HepG2 (cell line): ENCODE measurements around the gene ACTN3. TPM values are rescaled to one million over a fixed set of nuclear protein-coding genes. Genes with fewer than 3 reads are reported as not detected.

ENCODE experiments used
- ARNT ChIP-seq: fragments of 450-650 bp; IDR thresholded peaks from 2 replicates; pipeline ENCODE4 v1.6.1; 2017
- CC2D1A ChIP-seq: sonication (generic); formaldehyde crosslinking; IDR thresholded peaks from 2 replicates; pipeline ENCODE4 v1.8.1; 2023; ENCODE audit warnings: mild to moderate bottlenecking, missing genetic modification reagents
- GABPA ChIP-seq, 2 experiments: IDR thresholded peaks; 2 replicates each; pipeline ENCODE4 v1.6.1; 2011 to 2016; ENCODE audit warnings: low read depth in 2 of 2, low read length in 1 of 2, missing biosample characterization in 1 of 2, missing genetic modification characterization in 1 of 2
- GLMP ChIP-seq: sonication (generic); formaldehyde crosslinking; IDR thresholded peaks from 2 replicates; pipeline ENCODE4 v1.9.0; 2021; ENCODE audit warnings: missing genetic modification reagents, mild to moderate bottlenecking, borderline replicate concordance
- MBD4 ChIP-seq: IDR thresholded peaks from 2 replicates; pipeline ENCODE4 v1.6.1; 2012; ENCODE audit warnings: low read length, inconsistent platforms, borderline replicate concordance
- MBNL3 ChIP-seq: fragments of 250-450 bp; sonication (Bioruptor Pico); conservative IDR thresholded peaks from 2 replicates; pipeline ENCODE4 v1.8.0; 2022; ENCODE audit warnings: mild to moderate bottlenecking, inconsistent platforms
- NFIC ChIP-seq: IDR thresholded peaks from 2 replicates; pipeline ENCODE4 v1.6.1; 2012; ENCODE audit warnings: mild to moderate bottlenecking, low read length, inconsistent platforms
- PBX2 ChIP-seq: IDR thresholded peaks from 2 replicates; pipeline ENCODE4 v1.6.1; 2016; ENCODE audit warnings: control low read depth
- SAFB2 ChIP-seq: sonication (generic); formaldehyde crosslinking; IDR thresholded peaks from 2 replicates; pipeline ENCODE4 v1.5.1; 2020; ENCODE audit warnings: missing genetic modification reagents, low read depth, mild to moderate bottlenecking, borderline replicate concordance
- SP1 ChIP-seq, 2 experiments: fragments of 450-650 bp in 1 of 2; sonication (generic) in 1 of 2; formaldehyde crosslinking in 1 of 2; IDR thresholded peaks; 2 replicates each; pipeline versions ENCODE4 v1.4.0 to v1.6.1; 2016 to 2020; ENCODE audit warnings: missing genetic modification reagents in 1 of 2
- TBL1XR1 ChIP-seq: fragments of 150-350 bp; IDR thresholded peaks from 2 replicates; pipeline ENCODE4 v1.6.1; 2014; ENCODE audit warnings: borderline replicate concordance, low read length; ENCODE audit not compliant: partially characterized antibody
- ZFYVE20 ChIP-seq: sonication (generic); formaldehyde crosslinking; IDR thresholded peaks from 2 replicates; pipeline ENCODE4 v1.8.0; 2023; ENCODE audit warnings: low read depth, mild to moderate bottlenecking, moderate library complexity, missing genetic modification reagents, borderline replicate concordance
- ZNF160 ChIP-seq: sonication (generic); formaldehyde crosslinking; IDR thresholded peaks from 2 replicates; pipeline ENCODE4 v1.8.0; 2022; ENCODE audit warnings: mild to moderate bottlenecking, inconsistent platforms, missing genetic modification reagents
- ZNF180 ChIP-seq: sonication (generic); formaldehyde crosslinking; IDR thresholded peaks from 2 replicates; pipeline ENCODE4 v1.4.0; 2020; ENCODE audit warnings: low read depth, missing genetic modification reagents, borderline replicate concordance
- ZNF460 ChIP-seq: sonication (generic); formaldehyde crosslinking; IDR thresholded peaks from 2 replicates; pipeline ENCODE4 v1.5.1; 2020; ENCODE audit warnings: missing genetic modification reagents, mild to moderate bottlenecking, borderline replicate concordance
- ZNF547 ChIP-seq: sonication (generic); formaldehyde crosslinking; IDR thresholded peaks from 2 replicates; pipeline ENCODE4 v1.5.1; 2020; ENCODE audit warnings: mild to moderate bottlenecking, missing genetic modification reagents
- ZNF768 ChIP-seq: sonication (generic); formaldehyde crosslinking; IDR thresholded peaks from 2 replicates; pipeline ENCODE4 v1.4.0; 2020; ENCODE audit warnings: missing genetic modification reagents
- ZNF839 ChIP-seq: sonication (generic); formaldehyde crosslinking; IDR thresholded peaks from 2 replicates; pipeline ENCODE4 v1.4.0; 2020; ENCODE audit warnings: missing genetic modification reagents, mild to moderate bottlenecking, borderline replicate concordance
- polyA plus RNA-seq, 8 experiments: library from polyadenylated mRNA; depleted of rRNA in 3 of 8; stranded (reverse) in 7 of 8; unstranded in 1 of 8; fragments of >200 nt; fragmentation: Illumina TruSeq in 4 of 8; extraction: Trizol in 4 of 8; gene quantifications; 2 replicates each; pipeline versions ENCODE4 v1.2.1 to v1.2.3, GENCODE V29; 2011 to 2016; ENCODE audit warnings: low read depth in 4 of 8, missing spikeins in 1 of 8, mixed read lengths in 1 of 8; ENCODE audit not compliant: insufficient read depth in 1 of 8
- total RNA-seq, 5 experiments: library from RNA; depleted of rRNA; stranded (reverse); fragments of >200 nt; fragmentation: Illumina TruSeq; extraction: Trizol; gene quantifications; 2 replicates each; pipeline ENCODE4 v1.2.3, GENCODE V29; 2016; ENCODE audit warnings: low read depth in 1 of 5
- TF ChIP-seq, protein P1 (sequence below): sonication (generic); IDR thresholded peaks from 2 replicates; pipeline ENCODE4 v1.6.1; 2016; ENCODE audit warnings: low read depth, borderline replicate concordance
- TF ChIP-seq, protein P2 (sequence below): sonication (generic); formaldehyde crosslinking; conservative IDR thresholded peaks from 2 replicates; pipeline ENCODE4 v1.8.0; 2022; ENCODE audit warnings: missing genetic modification reagents
- TF ChIP-seq, protein P3 (sequence below): sonication (generic); formaldehyde crosslinking; IDR thresholded peaks from 2 replicates; pipeline ENCODE4 v1.5.0; 2020; ENCODE audit warnings: missing genetic modification reagents
- TF ChIP-seq, protein P4 (sequence below): sonication (generic); formaldehyde crosslinking; IDR thresholded peaks from 2 replicates; pipeline ENCODE4 v1.5.0; 2020; ENCODE audit warnings: missing genetic modification reagents

The ACTN3 gene
- total and polyA plus RNA-seq, 2 of the 13 experiments (the other 11 are each of a cell fraction or from before 2014, with no cell fraction given): 0.04 to 0.09 TPM

DNA sequence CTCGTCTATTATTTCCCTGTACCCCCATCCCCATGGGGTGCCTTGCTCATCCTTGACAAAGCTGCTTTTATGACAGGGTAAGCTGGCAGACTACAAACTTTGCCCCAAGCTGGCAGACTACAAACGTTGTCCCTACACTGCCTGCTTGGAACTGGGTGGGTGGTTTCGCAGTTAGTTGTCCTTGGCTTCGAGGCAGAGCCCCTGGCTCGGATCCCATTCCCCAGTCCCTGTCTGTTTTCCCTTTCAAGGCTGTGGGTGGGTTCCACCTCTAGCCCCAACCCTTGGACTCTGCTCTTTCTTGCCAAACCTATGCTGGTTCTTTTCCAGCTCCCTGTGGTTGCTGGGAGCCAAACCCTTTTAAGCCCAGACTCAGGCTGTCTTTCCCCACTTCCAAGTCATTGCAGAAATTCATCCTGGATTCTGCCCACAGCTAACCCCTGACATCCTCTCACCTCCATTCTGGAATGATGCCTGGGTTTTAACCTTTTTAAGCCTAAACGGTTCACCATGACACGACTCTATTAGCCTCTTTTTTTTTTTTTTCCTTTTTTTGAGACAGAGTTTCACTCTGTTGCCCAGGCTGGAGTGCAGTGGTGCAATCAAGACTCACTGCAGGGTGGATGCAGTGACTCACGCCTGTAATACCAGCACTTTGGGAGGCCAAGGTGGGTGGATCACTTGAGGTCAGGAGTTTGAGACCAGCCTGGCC, 60.6 kb downstream of the ACTN3 start (continued):
- no peak for TF ChIP-seq ZNF160
- TF ChIP-seq PBX2: no peak
- no peak for TF ChIP-seq ZNF180 (CRISPR knock-in tag)
- no peak for TF ChIP-seq ZNF768
- TF ChIP-seq ZNF460: no peak
- TF ChIP-seq SAFB2: no peak
- TF ChIP-seq MBNL3: no peak
- TF ChIP-seq TBL1XR1: no peak
- TF ChIP-seq CC2D1A (CRISPR knock-in tag): no peak
- no peak for TF ChIP-seq GLMP (CRISPR knock-in tag)
- no peak for TF ChIP-seq MBD4
- TF ChIP-seq, protein P1, sequence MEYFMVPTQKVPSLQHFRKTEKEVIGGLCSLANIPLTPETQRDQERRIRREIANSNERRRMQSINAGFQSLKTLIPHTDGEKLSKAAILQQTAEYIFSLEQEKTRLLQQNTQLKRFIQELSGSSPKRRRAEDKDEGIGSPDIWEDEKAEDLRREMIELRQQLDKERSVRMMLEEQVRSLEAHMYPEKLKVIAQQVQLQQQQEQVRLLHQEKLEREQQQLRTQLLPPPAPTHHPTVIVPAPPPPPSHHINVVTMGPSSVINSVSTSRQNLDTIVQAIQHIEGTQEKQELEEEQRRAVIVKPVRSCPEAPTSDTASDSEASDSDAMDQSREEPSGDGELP: no peak
- no peak for TF ChIP-seq ZNF547 (CRISPR knock-in tag)
- TF ChIP-seq ARNT: no peak
- no peak for TF ChIP-seq GABPA (IDR thresholded peaks at IDR 0.05; ENCODE audit: low read depth, low read length)
- TF ChIP-seq GABPA (CRISPR knock-in tag; IDR thresholded peaks at IDR 0.05; ENCODE audit: low read depth): no peak
- no peak for TF ChIP-seq ZNF839 (CRISPR knock-in tag)
- TF ChIP-seq, protein P2, sequence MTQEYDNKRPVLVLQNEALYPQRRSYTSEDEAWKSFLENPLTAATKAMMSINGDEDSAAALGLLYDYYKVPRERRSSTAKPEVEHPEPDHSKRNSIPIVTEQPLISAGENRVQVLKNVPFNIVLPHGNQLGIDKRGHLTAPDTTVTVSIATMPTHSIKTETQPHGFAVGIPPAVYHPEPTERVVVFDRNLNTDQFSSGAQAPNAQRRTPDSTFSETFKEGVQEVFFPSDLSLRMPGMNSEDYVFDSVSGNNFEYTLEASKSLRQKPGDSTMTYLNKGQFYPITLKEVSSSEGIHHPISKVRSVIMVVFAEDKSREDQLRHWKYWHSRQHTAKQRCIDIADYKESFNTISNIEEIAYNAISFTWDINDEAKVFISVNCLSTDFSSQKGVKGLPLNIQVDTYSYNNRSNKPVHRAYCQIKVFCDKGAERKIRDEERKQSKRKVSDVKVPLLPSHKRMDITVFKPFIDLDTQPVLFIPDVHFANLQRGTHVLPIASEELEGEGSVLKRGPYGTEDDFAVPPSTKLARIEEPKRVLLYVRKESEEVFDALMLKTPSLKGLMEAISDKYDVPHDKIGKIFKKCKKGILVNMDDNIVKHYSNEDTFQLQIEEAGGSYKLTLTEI: no peak
- no peak for TF ChIP-seq SP1 (IDR thresholded peaks at IDR 0.05)
- TF ChIP-seq SP1 (CRISPR knock-in tag; IDR thresholded peaks at IDR 0.05): no peak
- TF ChIP-seq NFIC: no peak
- TF ChIP-seq ZFYVE20 (CRISPR knock-in tag): no peak
- TF ChIP-seq, protein P3, sequence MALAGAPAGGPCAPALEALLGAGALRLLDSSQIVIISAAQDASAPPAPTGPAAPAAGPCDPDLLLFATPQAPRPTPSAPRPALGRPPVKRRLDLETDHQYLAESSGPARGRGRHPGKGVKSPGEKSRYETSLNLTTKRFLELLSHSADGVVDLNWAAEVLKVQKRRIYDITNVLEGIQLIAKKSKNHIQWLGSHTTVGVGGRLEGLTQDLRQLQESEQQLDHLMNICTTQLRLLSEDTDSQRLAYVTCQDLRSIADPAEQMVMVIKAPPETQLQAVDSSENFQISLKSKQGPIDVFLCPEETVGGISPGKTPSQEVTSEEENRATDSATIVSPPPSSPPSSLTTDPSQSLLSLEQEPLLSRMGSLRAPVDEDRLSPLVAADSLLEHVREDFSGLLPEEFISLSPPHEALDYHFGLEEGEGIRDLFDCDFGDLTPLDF (CRISPR knock-in tag): no peak
- TF ChIP-seq, protein P4, sequence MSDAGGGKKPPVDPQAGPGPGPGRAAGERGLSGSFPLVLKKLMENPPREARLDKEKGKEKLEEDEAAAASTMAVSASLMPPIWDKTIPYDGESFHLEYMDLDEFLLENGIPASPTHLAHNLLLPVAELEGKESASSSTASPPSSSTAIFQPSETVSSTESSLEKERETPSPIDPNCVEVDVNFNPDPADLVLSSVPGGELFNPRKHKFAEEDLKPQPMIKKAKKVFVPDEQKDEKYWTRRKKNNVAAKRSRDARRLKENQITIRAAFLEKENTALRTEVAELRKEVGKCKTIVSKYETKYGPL (CRISPR knock-in tag): no peak
